Germinal center (tissue), 1 donor: ENCODE data around the gene HES7.
"Not testable (repeated sequence)": the region's sequence is repeated elsewhere in the genome, so short reads cannot be mapped to it uniquely, and the experiment has no call there.

ENCODE experiments used
- DNase-seq: peaks from one replicate; pipeline ENCODE4 v3.0.0; 2012; ENCODE audit warnings: mixed read lengths, low spot score

The HES7 gene

GRCh38 chr17:8123695-8124349 lies at the start of gene HES7:
Gene HES7, minus strand, starts transcription at chr17:8124106. Its CDS starts 22 bp downstream, at chr17:8124084.
- DNase-seq, result no peak

GRCh38 chr17:8173056-8173870 lies 49.4 kb upstream of the HES7 start:
- peak; percentile 80 for DNase-seq

- DNase-seq, result not testable (repeated sequence)
These were observed 46.3 kb upstream of the HES7 start for GRCh38 chr17:8170186-8170585.

GRCh38 chr17:8167526-8167925 lies 43.6 kb upstream of the HES7 start:
- DNase-seq, result no peak

- no peak for DNase-seq
These were observed 42.8 kb upstream of the HES7 start for GRCh38 chr17:8166731-8167130.

DNA sequence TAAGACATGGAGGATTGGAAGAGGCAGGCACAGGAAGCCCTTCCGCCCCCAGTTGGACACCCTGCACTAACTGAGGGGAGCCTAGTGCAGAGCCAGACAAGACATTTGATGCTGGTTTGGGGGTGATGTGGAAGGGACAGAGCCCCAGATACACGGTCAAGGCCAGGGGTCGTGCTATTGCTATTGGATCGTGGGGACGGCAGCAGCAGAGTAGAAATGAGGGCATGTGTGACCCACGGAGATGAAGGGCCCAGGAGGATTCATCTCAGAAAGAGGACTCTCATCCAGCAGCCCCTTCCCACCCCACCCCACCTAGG lies 40.9 kb upstream of the HES7 start:
- DNase-seq, result no peak

- no peak for DNase-seq
These were observed 40.3 kb upstream of the HES7 start for GRCh38 chr17:8163978-8164814.

DNA sequence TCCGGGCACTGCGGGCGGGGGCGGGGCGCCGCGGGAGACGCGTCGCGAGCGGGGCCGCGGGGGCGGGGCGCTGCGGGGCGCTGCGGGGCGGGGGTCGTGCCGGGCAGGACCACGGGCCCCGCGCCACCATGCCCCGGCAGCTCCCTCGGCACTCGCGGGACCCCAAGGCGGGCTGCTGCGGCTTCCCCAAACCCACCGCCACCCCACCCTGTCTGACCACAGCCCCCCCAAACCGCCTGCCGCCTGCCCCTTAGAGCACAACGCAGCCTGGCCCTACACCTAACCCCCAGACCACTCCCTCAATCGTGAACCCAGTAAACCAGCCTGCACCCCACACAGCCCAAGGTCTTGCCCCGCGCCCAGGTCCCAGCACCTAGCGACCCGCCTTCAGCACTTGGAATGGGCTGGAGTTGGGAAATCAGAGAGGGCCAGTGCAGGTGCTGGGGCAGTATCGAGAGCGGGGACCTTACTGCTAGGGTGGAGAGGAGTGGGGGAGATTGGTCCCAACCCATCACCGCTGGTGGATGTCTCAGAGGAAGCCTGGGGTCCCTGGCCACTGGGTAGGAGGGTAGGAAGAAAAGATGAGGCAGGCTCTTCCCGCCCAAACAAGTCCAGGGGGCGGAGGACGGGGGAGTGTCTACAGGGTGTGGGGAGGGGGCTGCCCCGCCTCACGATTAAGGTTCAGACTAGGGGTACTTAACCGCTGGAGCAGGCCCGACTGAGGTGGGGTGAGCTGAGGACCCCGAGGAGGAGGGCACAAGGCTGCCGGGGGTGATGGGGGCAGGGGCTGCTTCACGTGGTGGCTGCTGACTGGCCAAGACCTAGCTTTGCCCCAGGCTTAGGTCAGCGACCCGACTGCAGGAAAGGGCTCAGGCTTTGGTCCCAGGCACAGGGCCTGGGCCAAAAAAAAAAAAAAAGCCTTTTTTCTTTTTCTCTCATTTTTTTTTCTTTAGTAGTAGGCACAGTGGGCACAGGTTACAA lies 39.4 kb upstream of the HES7 start:
- no peak for DNase-seq

GRCh38 chr17:8162233-8162996 lies 38.5 kb upstream of the HES7 start, which contains the start of gene VAMP2:
Gene VAMP2, minus strand, starts transcription at chr17:8162948. Its CDS starts 69 bp downstream, at chr17:8162879.
- DNase-seq, result peak; percentile 81

DNA sequence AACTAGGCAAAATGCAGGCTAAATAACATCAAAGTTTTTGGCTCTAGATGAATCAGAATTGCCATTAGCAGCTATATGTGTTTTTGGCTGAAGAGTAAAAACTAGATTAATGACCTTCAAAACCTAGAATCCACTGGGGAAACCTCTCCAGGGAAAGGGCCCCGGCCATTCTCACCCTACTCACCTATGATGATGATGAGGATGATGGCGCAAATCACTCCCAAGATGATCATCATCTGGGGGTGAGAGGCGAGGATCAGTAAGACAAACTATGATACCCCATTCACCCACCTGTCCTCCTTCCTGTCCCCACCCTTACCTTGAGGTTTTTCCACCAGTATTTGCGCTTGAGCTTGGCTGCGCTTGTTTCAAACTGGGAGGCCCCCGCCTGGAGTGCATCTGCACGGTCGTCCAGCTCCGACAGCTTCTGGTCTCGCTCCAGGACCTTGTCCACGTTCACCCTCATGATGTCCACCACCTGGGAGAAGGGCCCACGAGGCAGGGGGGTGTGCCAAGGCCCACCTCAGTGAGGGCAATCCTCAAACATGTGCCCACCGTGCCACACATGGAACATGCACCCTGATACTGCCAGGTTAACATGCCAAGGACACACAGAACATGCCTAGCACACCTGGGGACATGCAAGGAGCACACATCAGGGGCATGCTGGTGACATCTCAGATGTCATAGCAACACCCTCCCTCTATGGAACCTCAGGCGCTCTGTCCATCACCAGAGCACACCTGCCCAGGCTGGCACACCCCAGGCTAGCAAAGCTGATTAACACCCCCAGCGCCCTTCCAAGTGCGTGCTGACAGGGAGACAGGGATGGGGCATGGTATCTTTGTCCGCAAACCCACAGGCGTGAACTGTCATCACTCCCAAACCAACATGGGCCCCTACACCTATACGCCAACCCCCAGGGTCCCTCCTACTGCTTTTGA lies 37.7 kb upstream of the HES7 start:
- DNase-seq, result no peak

DNA sequence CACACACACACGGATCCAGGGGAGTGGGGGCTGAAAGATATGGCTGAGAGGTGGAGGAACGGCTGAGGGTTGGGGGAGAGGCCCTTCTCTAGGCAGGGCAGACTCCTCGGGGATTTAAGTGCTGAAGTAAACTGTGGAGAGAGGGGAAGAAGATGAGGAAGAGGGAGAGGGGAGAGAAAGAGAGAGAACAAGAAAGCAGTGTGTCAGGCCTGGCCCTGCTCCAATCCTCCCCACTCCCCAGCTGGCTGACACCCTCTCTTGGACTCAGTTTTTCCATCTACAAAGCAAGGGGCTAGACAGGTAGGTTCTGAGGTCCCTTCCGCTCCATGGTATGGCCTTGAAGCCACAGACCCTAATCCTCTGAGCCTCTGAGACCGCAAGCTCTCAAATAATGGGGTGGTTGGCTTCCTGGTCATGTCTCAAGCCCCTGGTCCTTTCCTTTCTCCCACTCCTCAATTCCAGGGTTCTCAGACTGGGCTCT lies 36.9 kb upstream of the HES7 start:
- no peak for DNase-seq

GRCh38 chr17:8160224-8160577 lies 36.3 kb upstream of the HES7 start:
- DNase-seq, result no peak

- DNase-seq, result no peak
These were observed 35.7 kb upstream of the HES7 start for GRCh38 chr17:8159459-8160223.

DNA sequence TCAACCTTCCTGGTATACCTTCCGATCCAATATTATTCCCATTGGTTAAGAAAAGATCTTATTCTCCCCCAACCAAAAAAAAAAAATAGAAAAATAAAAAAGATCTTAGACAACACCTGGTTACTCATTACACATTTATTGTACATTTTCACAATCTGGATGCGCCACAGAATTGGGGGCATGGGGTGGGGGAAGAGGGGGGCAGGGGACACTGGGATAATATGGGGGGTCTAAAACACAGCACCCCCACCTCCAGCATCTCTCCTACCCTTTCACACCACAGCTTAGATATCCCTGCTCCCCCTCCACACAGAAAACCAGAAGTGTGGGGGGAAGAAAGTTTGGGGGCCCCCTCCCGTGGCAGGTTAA lies 35.1 kb upstream of the HES7 start:
- DNase-seq, result no peak

DNA sequence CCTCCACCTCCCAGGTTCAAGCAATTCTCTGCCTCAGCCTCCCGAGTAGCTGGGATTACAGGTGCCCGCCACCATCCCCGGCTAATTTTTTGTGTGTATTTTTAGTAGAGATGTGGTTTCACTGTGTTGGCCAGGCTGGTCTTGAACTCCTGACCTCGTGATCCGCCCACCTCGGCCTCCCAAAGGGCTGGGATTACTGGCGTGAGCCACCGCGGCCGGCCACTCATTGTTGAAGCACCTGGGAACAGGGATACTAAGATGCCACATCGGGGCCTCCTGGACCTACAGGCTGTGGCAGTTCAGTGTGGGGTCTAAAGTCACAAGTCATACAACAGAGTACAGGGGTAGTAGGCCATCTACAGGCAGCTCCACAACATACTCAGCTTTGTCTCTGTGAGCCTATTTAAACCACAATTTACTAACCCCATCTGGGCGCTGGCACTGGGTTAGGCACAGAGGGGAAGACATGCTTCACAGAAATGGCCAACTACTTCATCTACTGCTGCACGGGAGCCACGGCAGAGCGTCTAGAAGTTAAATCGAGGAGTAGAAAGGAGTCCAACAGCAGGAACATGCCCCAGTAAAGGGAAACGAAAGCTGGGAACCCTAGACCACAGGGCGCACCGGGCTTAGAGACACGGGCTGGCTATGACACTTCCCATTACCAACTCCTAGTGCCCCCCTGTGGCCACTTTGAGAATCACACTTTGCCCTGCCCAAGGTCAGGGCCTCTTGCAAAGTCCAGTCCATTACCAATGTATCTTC lies 34.5 kb upstream of the HES7 start:
- peak; percentile 88 for DNase-seq

GRCh38 chr17:8156246-8156992 lies 32.5 kb upstream of the HES7 start:
- peak; percentile 99 for DNase-seq

- DNase-seq, result no peak
These were observed 32.0 kb upstream of the HES7 start for GRCh38 chr17:8155996-8156245.
